Neural cell (in vitro differentiated cells): ENCODE data around the gene NOS1AP. TPM values are rescaled to one million over a fixed set of nuclear protein-coding genes. Genes with fewer than 3 reads are reported as not detected.

ENCODE experiments used
- H2AFZ ChIP-seq: fragments of 200-600, 300-800 bp; sonication (generic), shearing (Covaris generic); 2 replicates; pipeline ENCODE4 v1.6.0; 2014; ENCODE audit warnings: low read depth, mild to moderate bottlenecking, antibody characterized with exemption, low read length, moderate library complexity
- H3F3A ChIP-seq: fragments of 200-600 bp; shearing (Covaris generic); 2 replicates; pipeline ENCODE4 v1.6.1; 2016; ENCODE audit warnings: mild to moderate bottlenecking, moderate library complexity, mixed read lengths, antibody characterized with exemption, low read length; ENCODE audit not compliant: insufficient read depth, poor library complexity, severe bottlenecking
- H3K27ac ChIP-seq: fragments of 200-600, 300-800 bp; sonication (generic), shearing (Covaris generic); 2 replicates; pipeline ENCODE4 v1.5.1; 2014; ENCODE audit warnings: mild to moderate bottlenecking, low read length, moderate library complexity
- H3K27me3 ChIP-seq: fragments of 300-800, 200-600 bp; sonication (generic), shearing (Covaris generic); 2 replicates; pipeline ENCODE4 v1.6.0; 2014; ENCODE audit warnings: mild to moderate bottlenecking, low read depth, low read length, moderate library complexity; ENCODE audit not compliant: insufficient read depth
- H3K36me3 ChIP-seq: fragments of 300-800, 200-600 bp; sonication (generic), shearing (Covaris generic); 2 replicates; pipeline ENCODE4 v1.5.1; 2014; ENCODE audit warnings: mild to moderate bottlenecking, antibody characterized with exemption, low read length, moderate library complexity; ENCODE audit not compliant: insufficient read depth
- H3K4me2 ChIP-seq: fragments of 300-800, 200-600 bp; sonication (generic), shearing (Covaris generic); 2 replicates; pipeline ENCODE4 v1.6.0; 2014; ENCODE audit warnings: mild to moderate bottlenecking, low read length
- H3K4me3 ChIP-seq: fragments of 300-800, 200-600 bp; sonication (generic), shearing (Covaris generic); 2 replicates; pipeline ENCODE4 v1.5.1; 2014; ENCODE audit warnings: mild to moderate bottlenecking, low read length, moderate library complexity
- H3K79me2 ChIP-seq: fragments of 200-600 bp; shearing (Covaris generic); replicated peaks from 2 replicates; pipeline ENCODE4 v1.6.0; 2014; ENCODE audit warnings: mild to moderate bottlenecking, low read length, moderate library complexity; ENCODE audit not compliant: insufficient read depth
- H3K9ac ChIP-seq: fragments of 300-800, 200-600 bp; sonication (generic), shearing (Covaris generic); 2 replicates; pipeline ENCODE4 v1.6.1; 2016; ENCODE audit warnings: mild to moderate bottlenecking, low read length, mixed read lengths
- H3K9me2 ChIP-seq: fragments of 200-600 bp; shearing (Covaris generic); 2 replicates; pipeline ENCODE4 v1.6.1; 2016; ENCODE audit warnings: mild to moderate bottlenecking, low read length, mixed read lengths; ENCODE audit not compliant: insufficient read depth
- H3K9me3 ChIP-seq: fragments of 200-600, 300-800 bp; sonication (generic), shearing (Covaris generic); 2 replicates; pipeline ENCODE4 v1.6.1; 2016; ENCODE audit warnings: mild to moderate bottlenecking, mixed run types, low read length, moderate library complexity, mixed read lengths
- H4K20me1 ChIP-seq: fragments of 200-600 bp; shearing (Covaris generic); 2 replicates; pipeline ENCODE4 v1.6.1; 2016; ENCODE audit warnings: mild to moderate bottlenecking, mixed run types; ENCODE audit not compliant: insufficient read depth
- CTCF ChIP-seq: fragments of 450-650 bp; IDR thresholded peaks from 2 replicates; pipeline ENCODE4 v1.5.1; 2014; ENCODE audit warnings: antibody characterized with exemption, mild to moderate bottlenecking, moderate library complexity; ENCODE audit not compliant: poor library complexity, severe bottlenecking
- EP300 ChIP-seq: fragments of 450-650 bp; conservative IDR thresholded peaks from 2 replicates; pipeline ENCODE4 v1.6.1; 2014; ENCODE audit warnings: antibody characterized with exemption, mild to moderate bottlenecking, moderate library complexity; ENCODE audit not compliant: poor library complexity, severe bottlenecking
- EZH2 ChIP-seq: fragments of 200-600, 300-800 bp; shearing (Covaris generic), sonication (generic); IDR thresholded peaks from 2 replicates; pipeline ENCODE4 v1.6.1; 2014; ENCODE audit warnings: antibody characterized with exemption, low read length, borderline replicate concordance, mild to moderate bottlenecking; ENCODE audit not compliant: insufficient read depth, poor library complexity, severe bottlenecking
- MXI1 ChIP-seq: fragments of 450-650 bp; conservative IDR thresholded peaks from 2 replicates; pipeline ENCODE4 v1.6.1; 2014; ENCODE audit warnings: antibody characterized with exemption, mild to moderate bottlenecking; ENCODE audit not compliant: poor library complexity, severe bottlenecking
- POLR2AphosphoS5 ChIP-seq: IDR thresholded peaks from 2 replicates; pipeline ENCODE4 v1.6.1; 2012
- RAD21 ChIP-seq: fragments of 450-650 bp; conservative IDR thresholded peaks from 2 replicates; pipeline ENCODE4 v1.6.1; 2014; ENCODE audit warnings: antibody characterized with exemption, mild to moderate bottlenecking, moderate library complexity
- SMC3 ChIP-seq: fragments of 450-650 bp; conservative IDR thresholded peaks from 2 replicates; pipeline ENCODE4 v1.6.1; 2014; ENCODE audit warnings: antibody characterized with exemption, mild to moderate bottlenecking, moderate library complexity; ENCODE audit not compliant: poor library complexity
- TAF1 ChIP-seq: IDR thresholded peaks from 2 replicates; pipeline ENCODE4 v1.6.1; 2012; ENCODE audit warnings: low read depth
- polyA plus RNA-seq: library from polyadenylated mRNA; depleted of rRNA; stranded (reverse); fragments of >200 nt; gene quantifications from 2 replicates; pipeline ENCODE4 v1.2.3, GENCODE V29; 2014
- TF ChIP-seq, protein P1 (sequence below): IDR thresholded peaks from 2 replicates; pipeline ENCODE4 v1.6.1; 2012; ENCODE audit warnings: borderline replicate concordance

NOS1AP gene
- polyA plus RNA-seq, 1 donor from 2014 or later, result 5.3 TPM

- H3K36me3 ChIP-seq, result peaks cover 4% of the 10 kb centered on the region
- peaks cover 52% of the 10 kb centered on the region for H3K79me2 ChIP-seq
- H2AFZ ChIP-seq, result no peak overlapping the region
- no peaks in the 10 kb centered on the region for H4K20me1 ChIP-seq
- H3F3A ChIP-seq, result no peaks in the 10 kb centered on the region
- H3K4me2 ChIP-seq, result peak overlapping the region; percentile 16
- TF ChIP-seq, protein P1, sequence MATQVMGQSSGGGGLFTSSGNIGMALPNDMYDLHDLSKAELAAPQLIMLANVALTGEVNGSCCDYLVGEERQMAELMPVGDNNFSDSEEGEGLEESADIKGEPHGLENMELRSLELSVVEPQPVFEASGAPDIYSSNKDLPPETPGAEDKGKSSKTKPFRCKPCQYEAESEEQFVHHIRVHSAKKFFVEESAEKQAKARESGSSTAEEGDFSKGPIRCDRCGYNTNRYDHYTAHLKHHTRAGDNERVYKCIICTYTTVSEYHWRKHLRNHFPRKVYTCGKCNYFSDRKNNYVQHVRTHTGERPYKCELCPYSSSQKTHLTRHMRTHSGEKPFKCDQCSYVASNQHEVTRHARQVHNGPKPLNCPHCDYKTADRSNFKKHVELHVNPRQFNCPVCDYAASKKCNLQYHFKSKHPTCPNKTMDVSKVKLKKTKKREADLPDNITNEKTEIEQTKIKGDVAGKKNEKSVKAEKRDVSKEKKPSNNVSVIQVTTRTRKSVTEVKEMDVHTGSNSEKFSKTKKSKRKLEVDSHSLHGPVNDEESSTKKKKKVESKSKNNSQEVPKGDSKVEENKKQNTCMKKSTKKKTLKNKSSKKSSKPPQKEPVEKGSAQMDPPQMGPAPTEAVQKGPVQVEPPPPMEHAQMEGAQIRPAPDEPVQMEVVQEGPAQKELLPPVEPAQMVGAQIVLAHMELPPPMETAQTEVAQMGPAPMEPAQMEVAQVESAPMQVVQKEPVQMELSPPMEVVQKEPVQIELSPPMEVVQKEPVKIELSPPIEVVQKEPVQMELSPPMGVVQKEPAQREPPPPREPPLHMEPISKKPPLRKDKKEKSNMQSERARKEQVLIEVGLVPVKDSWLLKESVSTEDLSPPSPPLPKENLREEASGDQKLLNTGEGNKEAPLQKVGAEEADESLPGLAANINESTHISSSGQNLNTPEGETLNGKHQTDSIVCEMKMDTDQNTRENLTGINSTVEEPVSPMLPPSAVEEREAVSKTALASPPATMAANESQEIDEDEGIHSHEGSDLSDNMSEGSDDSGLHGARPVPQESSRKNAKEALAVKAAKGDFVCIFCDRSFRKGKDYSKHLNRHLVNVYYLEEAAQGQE, result no peak
- TF ChIP-seq EP300 (no peak), POLR2AphosphoS5 (no peak), EZH2 (no peak), SMC3 (peak; percentile 46), MXI1 (peak; percentile 63), RAD21 (peak; percentile 15)
- H3K9me2 ChIP-seq, result no peaks in the 10 kb centered on the region
- H3K27me3 ChIP-seq, result no peaks in the 10 kb centered on the region
- H3K4me3 ChIP-seq, result peak overlapping the region; percentile 93
- no peaks in the 10 kb centered on the region for H3K9me3 ChIP-seq
- peak overlapping the region; percentile 77 for H3K9ac ChIP-seq
- H3K27ac ChIP-seq, result peak overlapping the region; percentile 37
Measured at GRCh38 chr1:162070094-162070748, 730 bp downstream of the NOS1AP start.

GRCh38 chr1:162070825-162071224 is 1.3 kb downstream of the NOS1AP start:
- no peaks in the 10 kb centered on the region for H3K9me2 ChIP-seq
- no peaks in the 10 kb centered on the region for H4K20me1 ChIP-seq
- peaks cover 53% of the 10 kb centered on the region for H3K79me2 ChIP-seq
- H3K27me3 ChIP-seq, result no peaks in the 10 kb centered on the region
- no peaks in the 10 kb centered on the region for H3F3A ChIP-seq
- H3K27ac ChIP-seq, result no peak overlapping the region
- peak overlapping the region; percentile 77 for H3K9ac ChIP-seq
- H3K9me3 ChIP-seq, result no peaks in the 10 kb centered on the region
- H3K36me3 ChIP-seq, result peaks cover 4% of the 10 kb centered on the region
- H3K4me2 ChIP-seq, result peak overlapping the region; percentile 16
- peak overlapping the region; percentile 93 for H3K4me3 ChIP-seq
- H2AFZ ChIP-seq, result no peak overlapping the region
- no peak for TF ChIP-seq MXI1
- TF ChIP-seq SMC3, result no peak
- no peak for TF ChIP-seq TAF1
- TF ChIP-seq POLR2AphosphoS5, result peak; percentile 10

DNA sequence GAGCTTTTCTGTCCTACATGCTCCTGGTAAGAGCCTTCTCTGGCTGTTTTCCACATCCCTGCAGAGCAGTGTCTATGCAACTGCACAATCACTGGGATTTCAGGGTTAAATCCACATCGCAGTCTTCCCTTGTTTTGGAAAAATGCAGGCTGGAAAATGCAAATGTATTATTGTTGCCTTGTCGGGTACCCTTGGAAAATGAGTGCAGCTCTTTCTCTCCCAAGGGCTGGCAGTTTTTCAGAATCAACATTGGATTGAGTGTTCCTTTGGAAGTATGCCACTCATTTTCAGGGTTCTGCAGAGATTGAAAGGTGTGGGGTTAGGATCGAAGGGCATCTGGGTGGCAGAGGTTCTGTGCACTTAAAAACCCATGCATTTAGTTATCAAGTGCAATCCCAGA is 3.2 kb downstream of the NOS1AP start:
- Histone ChIP-seq H3K27me3 (no peaks in the 10 kb centered on the region), H3K36me3 (peaks cover 4% of the 10 kb centered on the region), H3K9ac (peak overlapping the region; percentile 25), H3K4me3 (peak overlapping the region; percentile 93), H3K79me2 (peaks cover 66% of the 10 kb centered on the region), H3K9me3 (no peaks in the 10 kb centered on the region), H3K4me2 (peak overlapping the region; percentile 16), H3K27ac (no peak overlapping the region), H2AFZ (no peak overlapping the region), H4K20me1 (no peaks in the 10 kb centered on the region), H3K9me2 (no peaks in the 10 kb centered on the region), H3F3A (no peaks in the 10 kb centered on the region)
- TF ChIP-seq SMC3, result no peak
- peak; percentile 17 for TF ChIP-seq RAD21
- TF ChIP-seq MXI1, result no peak
- no peak for TF ChIP-seq TAF1
- no peak for TF ChIP-seq EZH2
- no peak for TF ChIP-seq CTCF
